HG03159 (cell line): ENCODE data around the gene PER1.

Experiments used
- ATAC-seq: cut with Tn5 transposase; IDR thresholded peaks from one replicate; pipeline ENCODE4 v1.9.1; 2021; ENCODE audit warnings: mild to moderate bottlenecking, moderate library complexity; ENCODE audit not compliant: unreplicated experiment

Gene PER1

DNA sequence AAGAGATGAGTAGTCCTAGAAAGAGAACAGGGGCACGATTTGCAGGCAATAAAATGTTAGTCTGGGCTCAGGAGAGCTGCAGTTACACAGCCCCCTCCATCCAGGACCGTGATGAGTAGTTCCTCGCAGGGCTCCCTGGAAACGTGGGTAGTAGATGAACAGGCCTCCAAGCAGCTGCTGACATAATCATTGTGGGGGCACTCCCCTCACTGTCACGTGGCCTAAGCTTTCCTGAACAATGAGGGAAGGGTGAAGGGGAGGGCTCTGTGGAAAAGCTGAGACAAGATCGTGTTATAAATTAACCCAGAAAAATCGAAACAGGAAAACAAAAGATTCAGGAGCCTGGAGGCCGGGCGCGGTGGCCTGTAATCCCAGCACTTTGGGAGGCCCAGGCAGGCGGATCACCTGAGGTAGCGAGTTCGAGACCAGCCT is 1.3 kb upstream of the PER1 start:
- ATAC-seq: no peak

DNA sequence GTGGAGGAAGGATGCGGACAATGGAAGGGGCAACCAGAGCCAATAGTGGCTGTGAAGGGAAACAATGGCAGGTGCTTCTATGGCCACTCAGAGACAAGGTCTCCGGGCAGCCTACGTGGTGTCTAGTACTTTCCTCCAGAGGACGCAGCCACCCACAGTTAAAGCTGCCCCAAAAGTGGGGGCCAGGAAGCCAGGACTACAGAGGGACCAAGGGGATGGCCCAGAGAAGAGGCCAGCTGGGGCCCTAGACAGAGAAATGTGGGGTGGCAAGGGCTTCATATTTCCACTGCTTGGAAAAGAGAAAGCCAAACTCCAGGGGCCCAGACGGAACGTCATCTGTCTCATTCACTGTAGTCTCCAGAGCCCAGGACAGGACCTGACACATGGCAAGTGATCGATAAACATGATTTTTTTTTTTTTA is 837 bp upstream of the PER1 start:
- ATAC-seq: no peak

- no peak for ATAC-seq
These were observed 528 bp downstream of the PER1 start for GRCh38 chr17:8151641-8152111.

DNA sequence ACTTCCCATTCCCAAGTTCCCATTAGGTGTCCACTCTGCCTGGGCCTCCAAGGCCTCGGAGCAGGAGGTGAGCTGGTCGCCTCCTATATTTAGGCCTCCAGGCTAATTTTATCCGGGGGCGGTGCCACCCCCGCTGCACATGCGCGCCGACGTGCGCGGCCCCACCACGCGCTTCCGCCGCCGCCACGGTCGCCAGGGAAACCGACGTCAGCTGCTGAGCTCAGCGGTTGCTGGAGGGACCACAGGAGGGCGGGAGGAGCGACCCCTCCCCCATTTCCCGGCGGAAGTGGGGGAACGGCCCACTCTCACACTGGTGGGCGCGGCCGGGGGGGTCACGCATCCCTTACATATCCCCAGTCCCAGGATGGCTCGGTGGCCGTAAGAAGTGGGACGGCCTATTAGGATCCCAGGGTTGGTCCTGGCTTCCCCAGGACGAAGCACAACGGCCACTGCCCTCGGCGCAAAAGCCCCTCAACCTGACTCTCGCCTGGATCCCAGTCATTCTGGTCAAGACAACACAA is 1.0 kb downstream of the PER1 start:
- peak; percentile 44 for ATAC-seq

GRCh38 chr17:8150194-8151119 is 1.7 kb downstream of the PER1 start:
- no peak for ATAC-seq

DNA sequence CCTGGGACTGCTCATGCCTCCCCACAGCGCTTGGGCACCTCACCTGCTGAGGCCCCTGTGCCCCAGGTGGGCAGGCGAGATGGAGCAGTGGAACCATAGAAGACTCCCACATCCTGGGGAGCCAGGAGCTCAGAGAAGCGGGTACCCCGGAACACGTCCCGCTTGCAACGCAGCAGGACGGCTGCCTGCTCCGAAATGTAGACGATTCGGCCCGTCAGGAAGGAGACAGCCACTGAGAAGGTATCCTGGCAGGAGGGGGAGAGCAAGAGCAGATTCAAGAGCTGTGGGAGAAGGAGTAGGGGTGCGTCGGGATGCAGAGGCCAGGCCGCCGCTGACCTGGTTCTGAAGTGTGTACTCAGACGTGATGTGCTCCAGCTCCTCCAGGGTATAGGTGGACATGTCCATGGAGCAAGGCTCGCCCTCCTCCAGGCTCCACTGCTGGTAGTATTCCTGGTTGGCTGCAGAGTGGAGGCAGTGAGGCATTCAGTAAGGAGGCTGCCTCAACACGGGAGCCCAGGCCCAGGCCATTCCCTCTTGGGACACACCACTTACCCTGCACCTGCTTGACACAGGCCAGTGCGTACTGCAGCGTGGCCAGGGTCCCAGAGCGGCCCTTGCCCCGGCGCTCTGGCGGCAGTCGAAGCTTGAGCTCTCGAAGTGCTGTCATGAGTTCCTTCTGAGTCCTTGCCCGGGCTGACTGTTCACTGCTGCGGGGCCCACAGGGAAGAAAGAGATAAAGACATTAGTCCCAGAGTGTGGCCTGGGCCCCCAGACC is 2.6 kb downstream of the PER1 start:
- no peak for ATAC-seq

DNA sequence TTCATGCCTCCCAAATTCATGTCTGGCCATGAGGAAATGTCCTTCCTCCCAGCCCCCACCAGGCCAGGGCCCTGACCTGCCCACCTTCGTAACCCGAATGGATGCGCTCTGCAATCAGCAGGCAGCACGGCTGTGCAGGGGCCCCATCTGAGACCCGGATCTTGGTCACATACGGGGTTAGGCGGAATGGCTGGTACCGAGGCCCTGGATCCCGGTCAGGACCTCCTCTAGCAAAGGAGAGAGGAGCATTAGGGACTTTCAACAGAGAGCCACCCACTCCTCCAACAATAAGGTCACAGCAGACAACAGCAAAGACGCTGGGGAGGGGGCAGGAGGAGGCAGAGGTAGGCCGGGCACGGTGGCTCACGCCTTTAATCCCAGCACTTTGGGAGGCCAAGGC is 3.6 kb downstream of the PER1 start:
- ATAC-seq: no peak

DNA sequence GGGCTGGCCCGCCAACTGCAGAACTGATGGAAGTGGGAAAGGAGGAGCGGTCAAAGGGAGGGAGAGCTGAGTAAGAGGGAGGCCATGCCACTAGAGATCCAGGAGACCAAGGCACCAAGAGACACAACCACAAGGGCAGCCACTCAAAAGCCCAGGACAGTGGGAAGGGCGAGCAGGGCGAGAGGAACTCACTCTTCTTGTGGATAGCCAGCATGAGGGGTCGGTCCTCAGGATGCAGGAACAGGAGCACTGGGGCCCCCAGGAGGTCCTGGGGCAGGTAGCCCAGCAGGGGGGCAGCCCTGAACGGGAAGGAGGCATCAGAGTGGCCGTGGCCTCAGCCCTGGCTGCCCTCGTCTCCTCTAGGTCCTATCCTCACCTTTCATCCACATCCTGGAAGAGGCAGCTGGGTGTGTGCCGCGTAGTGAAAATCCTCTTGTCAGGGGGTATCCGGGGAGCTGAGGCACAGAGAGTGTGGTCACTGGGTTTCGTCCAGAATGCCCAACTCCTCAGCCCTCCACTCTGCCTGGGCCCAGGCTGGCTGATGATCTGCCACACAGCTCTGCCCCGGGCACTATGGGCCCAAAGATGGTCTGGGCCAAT is 4.3 kb downstream of the PER1 start:
- no peak for ATAC-seq

GRCh38 chr17:8147141-8147804 is 4.9 kb downstream of the PER1 start:
- no peak for ATAC-seq

GRCh38 chr17:8146381-8147140 is 5.6 kb downstream of the PER1 start:
- ATAC-seq: no peak

- no peak for ATAC-seq
These were observed 6.4 kb downstream of the PER1 start for GRCh38 chr17:8145811-8146210.

GRCh38 chr17:8144401-8145231 is 7.6 kb downstream of the PER1 start:
- ATAC-seq: no peak

GRCh38 chr17:8143581-8144400 is 8.4 kb downstream of the PER1 start:
- ATAC-seq: no peak

DNA sequence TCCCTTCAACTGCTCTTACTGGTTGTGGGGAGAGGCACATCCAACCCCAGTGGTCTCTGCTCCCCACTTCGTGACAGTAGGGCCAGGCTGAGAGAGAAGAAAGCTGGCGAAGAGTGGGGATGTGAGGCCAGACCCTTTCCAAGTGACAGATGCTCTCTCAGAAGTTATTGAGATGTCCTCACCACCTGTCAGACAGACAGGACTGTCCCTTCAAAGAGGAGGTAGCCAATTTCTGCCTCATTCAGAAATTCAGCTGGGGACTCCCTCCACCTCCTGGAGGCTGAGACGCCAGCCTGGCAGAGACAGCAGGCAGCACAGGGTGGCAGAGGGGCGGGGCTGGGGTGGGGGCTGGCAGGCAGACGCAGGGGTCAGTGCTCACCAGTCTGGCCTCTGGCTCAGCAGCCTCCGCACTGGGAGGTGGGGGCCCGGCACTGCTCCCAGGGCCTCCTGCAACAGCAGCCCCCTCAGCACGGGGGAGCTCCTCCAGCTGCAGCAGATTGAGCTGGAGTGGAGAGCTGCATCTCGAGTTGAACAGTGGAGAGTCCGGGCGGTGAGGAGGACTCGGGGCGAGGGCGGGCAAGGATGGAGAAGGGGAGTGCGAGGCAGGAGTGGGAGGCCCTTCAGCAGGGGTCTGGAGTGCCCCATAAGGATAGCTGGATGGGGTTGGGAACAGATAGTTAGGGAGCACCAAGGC is 9.2 kb downstream of the PER1 start:
- no peak for ATAC-seq

GRCh38 chr17:8142158-8142886 is 9.9 kb downstream of the PER1 start:
- no peak for ATAC-seq

DNA sequence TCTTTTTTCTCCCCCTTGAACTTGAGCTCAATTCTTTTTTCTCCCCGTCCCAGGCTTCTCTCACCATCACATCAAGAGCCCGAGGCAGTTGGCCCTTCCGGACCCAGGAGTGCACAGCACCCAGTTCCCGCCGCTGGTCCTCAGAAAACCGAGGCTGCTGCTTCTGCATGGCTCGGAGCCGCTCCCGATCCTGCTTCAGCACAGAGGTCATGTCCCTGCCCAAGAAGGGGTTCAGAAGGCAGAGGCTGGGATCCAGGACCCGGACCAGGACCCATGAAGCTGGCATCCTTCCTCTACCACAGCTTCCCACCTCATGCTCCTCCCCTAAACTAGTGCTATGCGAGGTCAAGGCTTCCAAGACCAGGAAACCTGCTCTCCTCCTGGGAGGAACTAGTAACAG is 10.5 kb downstream of the PER1 start:
- ATAC-seq: no peak

DNA sequence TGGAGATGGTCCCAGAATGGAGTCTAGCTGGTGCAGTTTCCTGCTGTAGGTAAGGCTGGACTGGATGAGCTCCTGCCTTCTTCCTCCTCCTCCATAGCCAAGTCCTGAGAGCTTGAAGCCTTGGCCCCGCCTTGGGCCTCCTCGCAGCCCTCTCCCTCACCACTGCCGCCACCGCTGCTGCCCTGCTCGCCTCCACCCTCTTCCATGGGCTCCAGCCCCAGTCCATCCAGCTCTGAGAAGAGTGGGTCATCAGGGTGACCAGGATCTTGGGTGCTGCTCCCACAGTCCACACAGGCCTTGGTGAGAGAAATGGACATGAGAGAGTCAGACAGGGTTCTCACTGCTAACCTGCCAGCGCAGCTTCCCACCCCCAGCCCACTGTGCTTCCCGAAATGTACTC is 11.2 kb downstream of the PER1 start:
- ATAC-seq: no peak
